ENCODE results near the gene AGL.
"Not testable (repeated sequence)": the region's sequence is repeated elsewhere in the genome, so short reads cannot be mapped to it uniquely, and the experiment has no call there.

AGL gene

GRCh38 chr1:99877568-99877967 lies 27.4 kb downstream of the AGL start:
- POLR2A ChIA-PET: no interaction called here

DNA sequence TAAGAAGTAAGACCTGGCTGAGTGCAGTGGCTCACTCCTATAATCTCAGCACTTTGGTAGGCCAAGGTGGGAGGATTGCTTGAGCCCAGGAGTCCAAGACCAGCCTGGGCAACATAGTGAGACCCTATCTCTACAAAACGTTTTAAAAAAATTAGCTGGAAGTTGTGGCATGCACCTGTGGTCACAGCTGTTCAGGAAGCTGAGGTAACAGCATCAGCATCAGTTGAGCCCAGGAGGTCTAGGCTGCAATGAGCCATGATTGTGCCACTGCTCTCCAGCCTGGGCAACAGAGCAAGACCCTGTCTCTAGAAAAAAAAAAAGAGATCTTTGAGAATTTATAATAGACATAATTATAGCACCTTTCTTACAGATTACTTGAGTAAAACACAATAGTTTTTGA lies 36.0 kb downstream of the AGL start:
- CTCF ChIA-PET: no interaction called here
- POLR2A ChIA-PET: no interaction called here
- no peak for TF ChIP-seq CTCF (IDR thresholded peaks at IDR 0.05; ENCODE audit: insufficient read depth, low read length, missing control alignments)
- no peak for DNase-seq (ENCODE audit: low read depth, low spot score)
- H3K4me3 ChIP-seq (ENCODE audit: low read depth, low read length): no peak overlapping the region

More at GRCh38 chr1:99877568-99877967, 27.4 kb downstream of the AGL start:
- TF ChIP-seq CTCF (IDR thresholded peaks at IDR 0.05; ENCODE audit: insufficient read depth, low read length, missing control alignments): no peak
- CTCF ChIA-PET: no interaction called here
- DNase-seq (ENCODE audit: low read depth, low spot score): no peak
- H3K4me3 ChIP-seq (ENCODE audit: low read depth, low read length): no peak overlapping the region

DNA sequence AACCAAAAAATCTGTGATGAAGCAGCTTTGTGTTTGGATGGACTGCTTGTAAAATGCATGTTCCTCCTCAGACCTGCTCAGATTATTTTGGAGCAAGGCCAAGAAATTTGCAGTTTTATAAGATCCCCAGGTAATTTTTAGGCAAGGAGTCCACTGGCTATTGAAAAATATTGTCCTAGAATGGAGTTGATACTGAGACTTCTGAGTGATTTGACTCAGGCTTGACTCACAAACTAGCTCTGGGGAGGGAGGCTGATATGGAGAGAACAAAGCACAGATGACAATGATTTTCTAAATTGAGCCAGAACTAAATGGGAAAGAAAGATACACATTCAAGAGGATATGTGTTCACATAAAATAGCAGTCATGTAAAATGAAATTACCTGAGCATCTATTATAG lies 36.7 kb downstream of the AGL start:
- no peak for DNase-seq (ENCODE audit: low read depth, low spot score)
- CTCF ChIA-PET: no interaction called here
- no peak overlapping the region for H3K4me3 ChIP-seq (ENCODE audit: low read depth, low read length)
- POLR2A ChIA-PET: no interaction called here
- TF ChIP-seq CTCF (IDR thresholded peaks at IDR 0.05; ENCODE audit: insufficient read depth, low read length, missing control alignments): no peak

DNA sequence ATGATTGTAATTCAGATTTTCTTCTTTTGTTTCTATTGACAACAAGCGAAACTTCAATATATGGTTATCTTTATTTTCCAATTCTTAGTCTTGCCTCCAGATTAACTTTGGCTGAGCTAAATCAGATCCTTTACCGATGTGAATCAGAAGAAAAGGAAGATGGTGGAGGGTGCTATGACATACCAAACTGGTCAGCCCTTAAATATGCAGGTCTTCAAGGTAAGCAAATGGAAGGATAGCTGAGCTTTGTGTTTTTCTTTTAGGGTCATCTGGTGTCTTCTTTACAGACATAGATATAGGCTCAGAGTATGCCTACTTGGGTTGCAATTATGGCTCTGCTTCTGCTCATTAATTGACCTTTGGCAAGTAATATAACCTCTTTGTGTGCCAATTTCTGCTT lies 37.7 kb downstream of the AGL start:
- CTCF ChIA-PET: no interaction called here
- POLR2A ChIA-PET: no interaction called here
- no peak overlapping the region for H3K4me3 ChIP-seq (ENCODE audit: low read depth, low read length)
- no peak for TF ChIP-seq CTCF (IDR thresholded peaks at IDR 0.05; ENCODE audit: insufficient read depth, low read length, missing control alignments)
- no peak for DNase-seq (ENCODE audit: low read depth, low spot score)

DNA sequence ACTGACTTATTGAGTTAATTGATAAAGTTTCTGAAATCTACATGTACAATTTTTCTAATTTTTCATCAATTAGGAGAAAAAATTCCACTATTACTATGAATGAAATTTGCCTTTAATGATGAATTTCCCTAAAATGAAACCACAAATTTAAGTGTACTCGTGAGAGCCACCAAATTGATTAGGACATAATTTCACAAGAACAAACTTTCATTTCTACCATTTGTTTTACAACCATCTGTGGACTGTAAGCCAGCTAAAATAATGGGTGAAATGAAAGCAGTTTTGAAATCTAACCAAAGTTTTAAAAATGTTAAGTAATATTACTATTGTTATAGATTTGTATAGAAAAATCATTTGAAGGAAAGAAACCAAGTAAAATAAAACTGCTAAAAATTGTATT lies 41.8 kb downstream of the AGL start:
- ChIA-PET CTCF (no interaction called here), POLR2A (no interaction called here)
- no peak for TF ChIP-seq CTCF (IDR thresholded peaks at IDR 0.05; ENCODE audit: insufficient read depth, low read length, missing control alignments)
- H3K4me3 ChIP-seq (ENCODE audit: low read depth, low read length): no peak overlapping the region
- no peak for DNase-seq (ENCODE audit: low read depth, low spot score)

GRCh38 chr1:99903278-99903677 lies 53.1 kb downstream of the AGL start:
- CTCF ChIA-PET; POLR2A ChIA-PET; DNase-seq (ENCODE audit: low read depth, low spot score); H3K4me3 ChIP-seq (ENCODE audit: low read depth, low read length): not testable (repeated sequence)

- POLR2A ChIA-PET: no interaction called here
These were observed 56.4 kb downstream of the AGL start for GRCh38 chr1:99906535-99906934.

More at GRCh38 chr1:99906535-99906934, 56.4 kb downstream of the AGL start:
- CTCF ChIA-PET: no interaction called here
- H3K4me3 ChIP-seq (ENCODE audit: low read depth, low read length): no peak overlapping the region
- no peak for TF ChIP-seq CTCF (IDR thresholded peaks at IDR 0.05; ENCODE audit: insufficient read depth, low read length, missing control alignments)
- DNase-seq (ENCODE audit: low read depth, low spot score): no peak
